ENCODE results near the gene RCAN1.
"Not testable (repeated sequence)": the region's sequence is repeated elsewhere in the genome, so short reads cannot be mapped to it uniquely, and the experiment has no call there.

The RCAN1 gene

GRCh38 chr21:34502480-34503106 is 112.3 kb downstream of the RCAN1 start:
- DNase-seq (ENCODE audit: low read depth in 2 of 2): no peak
- TF ChIP-seq CTCF (IDR thresholded peaks at IDR 0.05; ENCODE audit: low read depth, low read length): no peak
- H3K4me3 ChIP-seq (replicated peaks in 1 of 2; ENCODE audit: low read depth in 2 of 2, low read length in 2 of 2): no peak overlapping the region

- H3K4me3 ChIP-seq (replicated peaks in 1 of 2; ENCODE audit: low read depth in 2 of 2, low read length in 2 of 2): no peak overlapping the region
- DNase-seq (ENCODE audit: low read depth in 2 of 2): no peak
- no peak for TF ChIP-seq CTCF (IDR thresholded peaks at IDR 0.05; ENCODE audit: low read depth, low read length)
These were observed 113.2 kb downstream of the RCAN1 start for GRCh38 chr21:34501716-34502115.

GRCh38 chr21:34500191-34500590 is 114.7 kb downstream of the RCAN1 start:
- H3K4me3 ChIP-seq (replicated peaks in 1 of 2; ENCODE audit: low read depth in 2 of 2, low read length in 2 of 2): no peak overlapping the region
- DNase-seq (ENCODE audit: low read depth in 2 of 2): no peak
- no peak for TF ChIP-seq CTCF (IDR thresholded peaks at IDR 0.05; ENCODE audit: low read depth, low read length)

GRCh38 chr21:34499116-34499515 is 115.8 kb downstream of the RCAN1 start:
- no peak for TF ChIP-seq CTCF (IDR thresholded peaks at IDR 0.05; ENCODE audit: low read depth, low read length)
- no peak for DNase-seq (ENCODE audit: low read depth in 2 of 2)

GRCh38 chr21:34498623-34499022 is 116.3 kb downstream of the RCAN1 start:
- no peak overlapping the region for H3K4me3 ChIP-seq (replicated peaks in 1 of 2; ENCODE audit: low read depth in 2 of 2, low read length in 2 of 2)
- DNase-seq (ENCODE audit: low read depth in 2 of 2): peak; percentile 57 to 75
- TF ChIP-seq CTCF (IDR thresholded peaks at IDR 0.05; ENCODE audit: low read depth, low read length): no peak

More at GRCh38 chr21:34499116-34499515, 115.8 kb downstream of the RCAN1 start:
- H3K4me3 ChIP-seq (replicated peaks in 1 of 2; ENCODE audit: low read depth in 2 of 2, low read length in 2 of 2): no peak overlapping the region

GRCh38 chr21:34483854-34484253 is 131.1 kb downstream of the RCAN1 start:
- not testable (repeated sequence) for H3K4me3 ChIP-seq (replicated peaks in 1 of 2; ENCODE audit: low read depth in 2 of 2, low read length in 2 of 2); DNase-seq (ENCODE audit: low read depth in 2 of 2)

- H3K4me3 ChIP-seq (replicated peaks in 1 of 2; ENCODE audit: low read depth in 2 of 2, low read length in 2 of 2); DNase-seq (ENCODE audit: low read depth in 2 of 2): not testable (repeated sequence)
These were observed 131.5 kb downstream of the RCAN1 start for GRCh38 chr21:34483435-34483834.

- DNase-seq (ENCODE audit: low read depth in 2 of 2); H3K4me3 ChIP-seq (replicated peaks in 1 of 2; ENCODE audit: low read depth in 2 of 2, low read length in 2 of 2): not testable (repeated sequence)
These were observed 147.6 kb downstream of the RCAN1 start for GRCh38 chr21:34467333-34467732.
